ENCODE measurements around the gene UNC5C.

Gene UNC5C

DNA sequence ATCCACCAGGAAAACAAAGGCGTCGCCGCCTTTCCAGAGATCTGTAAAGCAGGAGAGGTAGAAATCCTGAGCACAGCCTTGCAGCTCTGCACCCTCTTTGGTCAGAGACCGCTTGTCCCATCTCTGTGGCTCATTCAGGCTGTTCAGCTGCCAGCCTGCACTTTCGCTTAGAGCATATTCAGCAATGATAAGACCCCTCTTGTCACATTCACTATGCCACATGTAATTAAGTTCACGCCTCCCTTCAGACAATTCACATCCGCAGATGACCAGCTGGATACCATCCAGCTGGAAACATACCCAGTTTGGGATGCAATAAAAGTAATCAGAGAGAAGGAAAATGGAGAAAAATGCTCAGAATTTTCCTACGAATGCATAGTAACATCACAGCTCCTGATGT is 335.4 kb downstream of the UNC5C start:
- H3K9me3 ChIP-seq, result no peaks in the 10 kb centered on the region
- TF ChIP-seq, protein P1, sequence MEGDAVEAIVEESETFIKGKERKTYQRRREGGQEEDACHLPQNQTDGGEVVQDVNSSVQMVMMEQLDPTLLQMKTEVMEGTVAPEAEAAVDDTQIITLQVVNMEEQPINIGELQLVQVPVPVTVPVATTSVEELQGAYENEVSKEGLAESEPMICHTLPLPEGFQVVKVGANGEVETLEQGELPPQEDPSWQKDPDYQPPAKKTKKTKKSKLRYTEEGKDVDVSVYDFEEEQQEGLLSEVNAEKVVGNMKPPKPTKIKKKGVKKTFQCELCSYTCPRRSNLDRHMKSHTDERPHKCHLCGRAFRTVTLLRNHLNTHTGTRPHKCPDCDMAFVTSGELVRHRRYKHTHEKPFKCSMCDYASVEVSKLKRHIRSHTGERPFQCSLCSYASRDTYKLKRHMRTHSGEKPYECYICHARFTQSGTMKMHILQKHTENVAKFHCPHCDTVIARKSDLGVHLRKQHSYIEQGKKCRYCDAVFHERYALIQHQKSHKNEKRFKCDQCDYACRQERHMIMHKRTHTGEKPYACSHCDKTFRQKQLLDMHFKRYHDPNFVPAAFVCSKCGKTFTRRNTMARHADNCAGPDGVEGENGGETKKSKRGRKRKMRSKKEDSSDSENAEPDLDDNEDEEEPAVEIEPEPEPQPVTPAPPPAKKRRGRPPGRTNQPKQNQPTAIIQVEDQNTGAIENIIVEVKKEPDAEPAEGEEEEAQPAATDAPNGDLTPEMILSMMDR (IDR thresholded peaks at IDR 0.05), result no peak
- no peaks in the 10 kb centered on the region for H3K36me3 ChIP-seq
- no peak overlapping the region for H3K4me3 ChIP-seq (ENCODE audit: low read depth in 1 of 2, low read length in 1 of 2)
- peaks cover 25 to 44% of the 10 kb centered on the region in 2 experiments for H3K4me1 ChIP-seq (ENCODE audit: control insufficient read depth in 1 of 2, insufficient read depth in 1 of 2, low read depth in 1 of 2, low read length in 1 of 2)
- no peaks in the 10 kb centered on the region for H3K27me3 ChIP-seq
- no peak overlapping the region for H3K27ac ChIP-seq

DNA sequence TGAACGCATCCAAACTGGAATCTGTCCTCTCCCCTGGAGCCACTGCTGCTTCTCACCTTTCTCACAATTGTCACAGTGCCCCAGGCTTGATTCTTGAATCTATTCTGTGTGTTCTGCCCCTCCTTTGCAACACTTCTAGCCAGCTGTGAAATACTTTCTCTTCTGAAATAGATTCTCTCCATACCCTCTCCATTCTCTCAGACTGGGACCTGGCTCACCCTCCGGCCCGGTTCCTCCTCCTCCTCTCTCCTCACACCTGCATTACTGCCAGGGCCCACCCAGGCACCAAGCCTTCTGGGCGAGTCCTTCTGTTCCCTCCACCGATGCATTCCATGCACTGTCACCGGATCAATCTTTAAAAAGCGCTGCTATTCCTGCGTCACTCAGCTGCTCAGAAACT is 336.1 kb downstream of the UNC5C start:
- H3K27ac ChIP-seq, result peak overlapping the region; percentile 29
- no peaks in the 10 kb centered on the region for H3K27me3 ChIP-seq
- no peaks in the 10 kb centered on the region for H3K9me3 ChIP-seq
- TF ChIP-seq, protein P1 (IDR thresholded peaks at IDR 0.05), result no peak
- H3K36me3 ChIP-seq, result no peaks in the 10 kb centered on the region
- no peak overlapping the region for H3K4me3 ChIP-seq (ENCODE audit: low read depth in 1 of 2, low read length in 1 of 2)
- H3K4me1 ChIP-seq (ENCODE audit: control insufficient read depth in 1 of 2, insufficient read depth in 1 of 2, low read depth in 1 of 2, low read length in 1 of 2), result peaks cover 25 to 44% of the 10 kb centered on the region in 2 experiments

DNA sequence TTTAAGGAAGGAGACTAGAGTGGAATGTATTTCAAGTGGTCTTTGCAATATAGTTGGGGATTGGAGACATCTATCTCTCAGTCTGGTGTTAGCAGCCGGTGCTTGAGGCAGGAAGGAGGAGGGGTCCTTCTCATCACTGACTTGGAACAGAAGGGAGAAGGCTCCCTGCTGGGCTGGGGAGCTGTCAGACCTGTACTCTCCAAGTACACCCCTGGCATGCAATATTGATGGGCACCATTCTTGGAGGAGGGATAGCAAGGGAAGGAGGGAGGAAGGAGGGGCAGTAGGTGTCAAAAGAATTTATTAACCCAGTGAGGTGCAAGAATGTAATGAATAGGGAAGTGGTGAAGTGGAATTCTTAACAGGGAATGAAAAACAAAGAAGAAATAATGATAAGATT is 338.8 kb downstream of the UNC5C start:
- TF ChIP-seq, protein P1 (IDR thresholded peaks at IDR 0.05), result no peak
- H3K4me1 ChIP-seq (ENCODE audit: control insufficient read depth in 1 of 2, insufficient read depth in 1 of 2, low read depth in 1 of 2, low read length in 1 of 2), result peaks cover 6 to 16% of the 10 kb centered on the region in 2 experiments
- H3K36me3 ChIP-seq, result no peaks in the 10 kb centered on the region
- no peaks in the 10 kb centered on the region for H3K27me3 ChIP-seq
- no peak overlapping the region for H3K4me3 ChIP-seq (ENCODE audit: low read depth in 1 of 2, low read length in 1 of 2)
- no peak overlapping the region for H3K27ac ChIP-seq
- H3K9me3 ChIP-seq, result no peaks in the 10 kb centered on the region

DNA sequence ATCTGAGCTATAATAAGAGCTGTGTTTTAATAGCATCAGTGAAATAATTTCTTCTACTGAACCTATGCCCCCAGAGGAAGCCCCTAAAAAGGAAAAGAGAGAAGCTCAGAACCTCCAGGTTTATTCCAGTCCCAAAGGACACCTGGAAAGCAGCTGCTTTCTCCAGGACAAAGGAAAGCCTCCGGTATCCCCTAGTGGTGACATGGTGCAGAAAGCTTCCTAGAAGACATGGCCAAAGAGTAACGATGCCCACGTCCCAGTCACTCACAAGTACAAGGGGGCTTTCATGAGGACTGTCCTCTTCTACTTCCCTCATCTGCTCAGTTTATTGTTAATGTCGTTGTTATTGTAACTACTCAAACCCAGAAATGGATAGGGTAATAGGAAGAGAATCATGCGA is 343.9 kb downstream of the UNC5C start:
- TF ChIP-seq, protein P1 (IDR thresholded peaks at IDR 0.05), result no peak
- Histone ChIP-seq H3K36me3 (no peaks in the 10 kb centered on the region), H3K9me3 (no peaks in the 10 kb centered on the region)

DNA sequence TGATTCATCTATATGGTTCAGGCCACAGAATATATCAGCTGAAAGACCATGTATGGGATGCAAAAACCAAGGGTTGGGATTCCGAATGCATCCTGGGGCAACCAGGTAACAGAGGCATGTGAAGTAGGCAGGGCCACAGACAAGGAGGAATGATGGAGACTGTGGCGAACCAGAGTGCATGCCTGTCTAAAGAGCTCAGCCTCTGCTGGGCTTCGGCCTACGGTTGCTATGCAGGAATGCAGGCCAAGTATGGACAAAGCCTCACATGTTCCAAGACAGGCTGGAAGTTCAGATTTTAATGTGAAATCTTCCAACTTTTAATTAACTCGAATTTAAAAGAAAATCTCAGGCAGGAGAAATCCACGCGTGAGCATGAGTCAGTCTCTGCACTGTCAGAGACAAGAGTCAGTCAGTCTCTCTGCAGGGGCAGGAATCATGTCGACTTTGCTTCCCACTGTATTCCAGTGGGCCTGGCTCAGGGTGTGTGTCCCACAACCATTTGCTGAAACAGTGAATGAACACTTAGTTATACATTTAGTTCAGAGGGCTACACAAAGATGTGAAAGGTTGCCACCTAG is 344.4 kb downstream of the UNC5C start:
- Histone ChIP-seq H3K36me3 (no peaks in the 10 kb centered on the region), H3K4me1 (ENCODE audit: control insufficient read depth in 1 of 2, insufficient read depth in 1 of 2, low read depth in 1 of 2, low read length in 1 of 2) (peaks cover 0 to 3% of the 10 kb centered on the region in 2 experiments), H3K27me3 (no peaks in the 10 kb centered on the region), H3K4me3 (ENCODE audit: low read depth in 1 of 2, low read length in 1 of 2) (no peak overlapping the region), H3K9me3 (no peaks in the 10 kb centered on the region), H3K27ac (no peak overlapping the region)
- TF ChIP-seq, protein P1 (IDR thresholded peaks at IDR 0.05), result no peak

More for the DNA sequence above, 343.9 kb downstream of the UNC5C start:
- Histone ChIP-seq H3K4me3 (ENCODE audit: low read depth in 1 of 2, low read length in 1 of 2) (no peak overlapping the region), H3K4me1 (ENCODE audit: control insufficient read depth in 1 of 2, insufficient read depth in 1 of 2, low read depth in 1 of 2, low read length in 1 of 2) (no peaks in the 10 kb centered on the region), H3K27me3 (no peaks in the 10 kb centered on the region), H3K27ac (no peak overlapping the region)
